BJ (cell line): ENCODE measurements around the gene LRRC59. TPM values are rescaled to one million over a fixed set of nuclear protein-coding genes. Genes with fewer than 3 reads are reported as not detected.

Experiments
- CTCF ChIA-PET: fragments of 350-600 bp; formaldehyde crosslinking; extraction: SDS; loops from one replicate; lab custom pipeline; 2021; ENCODE audit warnings: antibody characterized with exemption, inconsistent platforms; lab: Yijun Ruan, JAX
- POLR2A ChIA-PET: fragments of 300-600 bp; sonication (Branson Sonifier 250); formaldehyde crosslinking; extraction: SDS; loops from one replicate; lab custom pipeline; 2021; ENCODE audit warnings: antibody characterized with exemption; lab: Charles Lee
- DNase-seq: peaks from one replicate; pipeline ENCODE4 v3.0.0-alpha.2; 2011; ENCODE audit warnings: low read depth
- H3K27me3 ChIP-seq: 2 replicates; pipeline ENCODE4 v1.6.0; 2011; ENCODE audit warnings: low read length; ENCODE audit not compliant: control insufficient read depth, insufficient read depth
- H3K36me3 ChIP-seq: 2 replicates; pipeline ENCODE4 v1.5.1; 2011; ENCODE audit warnings: low read length; ENCODE audit not compliant: control insufficient read depth, insufficient read depth
- H3K4me3 ChIP-seq: 2 replicates; pipeline ENCODE4 v1.5.1; 2011; ENCODE audit warnings: low read depth, mild to moderate bottlenecking, control low read depth, low read length
- polyA plus RNA-seq: library from polyadenylated mRNA; depleted of rRNA; stranded (reverse); fragments of >200 nt; gene quantifications from 2 replicates; pipeline ENCODE4 v1.2.3, GENCODE V29; 2011
- TF ChIP-seq, protein P1 (sequence below): IDR thresholded peaks from 2 replicates; pipeline ENCODE4 v1.5.1; 2011; ENCODE audit warnings: low read depth, mild to moderate bottlenecking, control low read depth, inconsistent platforms, low read length, moderate library complexity; ENCODE audit not compliant: insufficient read depth

The LRRC59 gene
- polyA plus RNA-seq, 1 experiment: 110 TPM

DNA sequence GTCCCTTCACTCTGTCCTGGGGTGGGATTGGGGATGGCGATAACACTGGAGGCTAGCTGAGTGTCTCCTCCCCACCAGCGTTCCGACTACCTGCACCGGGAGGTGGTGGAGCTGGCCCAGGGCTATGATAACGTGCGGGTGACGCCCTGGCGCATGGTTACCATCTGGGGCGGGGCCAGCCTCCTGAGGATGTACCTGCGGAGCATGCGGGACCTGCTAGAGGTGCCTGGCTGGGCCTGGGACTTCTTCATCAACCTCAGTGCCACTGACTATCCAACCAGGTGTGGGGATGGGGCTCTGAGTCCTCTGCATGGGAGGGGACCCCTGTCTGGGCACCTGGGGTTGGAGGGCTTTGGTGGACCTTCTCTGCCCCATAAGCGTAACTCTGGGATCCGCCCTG is 42.5 kb downstream of the LRRC59 start:
- peaks cover 52% of the 10 kb centered on the region for H3K36me3 ChIP-seq
- ChIA-PET CTCF (interaction anchor here (1.1 to 2.0 kb wide), 2 partner anchors 11 to 58 kb away, joined by 3 to 7 read pairs; no protein-coding TSS in a partner anchor), POLR2A (no interaction called here)
- TF ChIP-seq, protein P1, sequence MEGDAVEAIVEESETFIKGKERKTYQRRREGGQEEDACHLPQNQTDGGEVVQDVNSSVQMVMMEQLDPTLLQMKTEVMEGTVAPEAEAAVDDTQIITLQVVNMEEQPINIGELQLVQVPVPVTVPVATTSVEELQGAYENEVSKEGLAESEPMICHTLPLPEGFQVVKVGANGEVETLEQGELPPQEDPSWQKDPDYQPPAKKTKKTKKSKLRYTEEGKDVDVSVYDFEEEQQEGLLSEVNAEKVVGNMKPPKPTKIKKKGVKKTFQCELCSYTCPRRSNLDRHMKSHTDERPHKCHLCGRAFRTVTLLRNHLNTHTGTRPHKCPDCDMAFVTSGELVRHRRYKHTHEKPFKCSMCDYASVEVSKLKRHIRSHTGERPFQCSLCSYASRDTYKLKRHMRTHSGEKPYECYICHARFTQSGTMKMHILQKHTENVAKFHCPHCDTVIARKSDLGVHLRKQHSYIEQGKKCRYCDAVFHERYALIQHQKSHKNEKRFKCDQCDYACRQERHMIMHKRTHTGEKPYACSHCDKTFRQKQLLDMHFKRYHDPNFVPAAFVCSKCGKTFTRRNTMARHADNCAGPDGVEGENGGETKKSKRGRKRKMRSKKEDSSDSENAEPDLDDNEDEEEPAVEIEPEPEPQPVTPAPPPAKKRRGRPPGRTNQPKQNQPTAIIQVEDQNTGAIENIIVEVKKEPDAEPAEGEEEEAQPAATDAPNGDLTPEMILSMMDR: no peak
- no peak overlapping the region for H3K4me3 ChIP-seq
- no peak for DNase-seq
- H3K27me3 ChIP-seq: no peaks in the 10 kb centered on the region

DNA sequence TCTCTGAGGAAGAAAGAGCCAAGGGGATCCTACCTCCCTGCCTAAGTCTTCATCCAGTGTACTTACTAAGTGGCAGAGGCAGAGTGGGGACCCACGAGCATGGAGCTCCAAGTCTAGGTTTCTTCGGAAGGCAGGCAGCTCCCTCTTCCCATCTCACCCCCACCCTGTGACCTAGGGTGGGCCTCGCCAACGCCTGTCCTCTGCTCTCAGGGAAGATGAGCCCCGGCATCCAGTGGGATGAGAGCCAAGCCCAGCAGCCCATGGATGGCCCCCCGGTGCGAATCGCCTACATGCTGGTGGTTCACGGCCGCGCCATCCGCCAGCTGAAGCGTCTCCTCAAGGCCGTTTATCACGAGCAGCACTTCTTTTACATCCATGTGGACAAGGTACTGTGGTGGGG is 43.1 kb downstream of the LRRC59 start:
- H3K27me3 ChIP-seq: no peaks in the 10 kb centered on the region
- DNase-seq: no peak
- peaks cover 50% of the 10 kb centered on the region for H3K36me3 ChIP-seq
- POLR2A ChIA-PET: no interaction called here
- CTCF ChIA-PET: interaction anchor here (1.1 to 2.0 kb wide), 2 partner anchors 11 to 58 kb away, joined by 3 to 7 read pairs; no protein-coding TSS in a partner anchor
- TF ChIP-seq, protein P1: no peak
- no peak overlapping the region for H3K4me3 ChIP-seq

DNA sequence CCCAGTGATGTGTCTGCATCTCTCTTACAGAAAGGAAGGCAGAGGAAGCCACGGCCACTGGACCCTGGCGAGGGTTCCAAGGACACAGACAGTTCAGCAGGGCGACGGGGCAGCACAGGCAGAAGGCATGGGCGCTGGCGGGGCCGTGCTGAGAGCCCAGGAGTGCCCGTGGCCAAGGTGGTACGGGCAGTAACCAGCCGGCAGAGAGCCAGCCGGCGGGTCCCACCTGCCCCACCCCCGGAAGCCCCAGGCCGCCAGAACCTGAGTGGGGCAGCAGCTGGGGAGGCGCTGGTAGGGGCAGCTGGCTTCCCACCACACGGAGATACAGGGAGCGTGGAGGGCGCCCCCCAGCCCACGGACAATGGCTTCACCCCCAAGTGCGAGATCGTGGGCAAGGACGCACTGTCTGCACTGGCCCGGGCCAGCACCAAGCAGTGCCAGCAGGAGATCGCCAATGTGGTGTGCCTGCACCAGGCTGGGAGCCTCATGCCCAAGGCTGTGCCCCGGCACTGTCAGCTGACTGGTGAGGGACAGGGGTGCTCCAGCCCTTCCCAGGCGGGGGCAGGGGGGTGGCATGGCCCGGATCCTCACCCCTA is 43.6 kb downstream of the LRRC59 start:
- DNase-seq: no peak
- no peaks in the 10 kb centered on the region for H3K27me3 ChIP-seq
- ChIA-PET CTCF (interaction anchor here (1.1 to 2.0 kb wide), 2 partner anchors 12 to 57 kb away, joined by 3 to 7 read pairs; no protein-coding TSS in a partner anchor), POLR2A (no interaction called here)
- H3K4me3 ChIP-seq: no peak overlapping the region
- TF ChIP-seq, protein P1: no peak
- H3K36me3 ChIP-seq: peaks cover 47% of the 10 kb centered on the region

DNA sequence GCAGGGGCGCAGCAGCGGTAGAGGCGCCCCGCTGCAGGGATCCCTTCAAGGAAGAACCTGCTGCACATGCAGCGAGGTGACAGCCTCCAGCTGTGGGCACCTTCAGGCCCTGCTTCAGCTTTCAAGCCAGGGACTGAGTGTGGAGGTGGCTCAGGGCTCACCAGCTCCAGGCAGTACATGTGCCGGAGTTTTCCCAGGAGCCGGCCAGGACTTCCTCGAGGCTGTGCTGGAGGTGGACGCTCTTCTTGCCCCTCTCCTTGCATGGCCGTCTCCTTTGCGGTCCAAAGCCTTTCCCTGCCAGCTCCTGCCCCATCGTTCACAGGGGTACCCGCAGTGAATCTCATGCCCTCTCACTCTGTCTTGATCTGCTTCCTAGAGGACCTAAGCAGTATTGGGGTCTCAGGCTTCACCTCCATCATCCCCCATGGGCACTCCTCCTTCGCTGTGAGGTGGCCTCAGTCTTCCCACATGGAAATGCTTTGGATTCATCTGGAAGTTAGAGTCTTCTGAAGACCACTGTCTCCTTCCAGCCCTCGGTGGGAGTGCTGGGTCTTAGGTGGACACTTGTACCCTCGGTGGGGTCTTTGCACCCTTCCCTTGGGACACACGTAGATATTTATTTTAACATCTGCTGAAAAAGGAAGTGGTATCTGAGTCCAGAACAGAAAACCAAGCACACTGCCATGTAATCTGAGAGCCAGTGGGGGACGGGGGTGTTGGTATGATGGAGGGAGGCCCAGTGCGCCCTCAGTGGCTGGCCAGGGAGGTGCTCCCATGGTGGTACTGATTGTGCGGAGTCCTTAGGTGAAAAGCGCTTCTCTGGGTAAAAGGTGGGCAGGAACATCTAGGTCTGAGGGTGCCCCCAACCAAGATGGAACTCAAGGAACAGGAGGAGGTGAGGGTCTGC is 44.4 kb downstream of the LRRC59 start:
- TF ChIP-seq, protein P1: no peak
- H3K36me3 ChIP-seq: peaks cover 39% of the 10 kb centered on the region
- H3K4me3 ChIP-seq: no peak overlapping the region
- ChIA-PET CTCF (interaction anchor here (1.1 to 2.6 kb wide), 3 partner anchors 9 to 44 kb away, joined by 4 to 24 read pairs (median 5); partner anchors contain the start of gene LRRC59), POLR2A (no interaction called here)
- DNase-seq: no peak
- H3K27me3 ChIP-seq: no peaks in the 10 kb centered on the region
